PC-3 (cell line): ENCODE measurements around the gene OR4D1. TPM values are rescaled to one million over a fixed set of nuclear protein-coding genes. Genes with fewer than 3 reads are reported as not detected.

ENCODE experiments used
- ATAC-seq: fragments of 200-7000 bp; cut with Tn5 transposase; 2 replicates; pipeline ENCODE4 v1.9.1; 2020; ENCODE audit warnings: mild to moderate bottlenecking, moderate library complexity
- BruUV-seq: library from RNA; stranded (reverse); fragments of 400-500 nt; replicated peaks from 2 replicates; lab custom pipeline; 2021; lab: Mats Ljungman, UMichigan
- CTCF ChIA-PET: fragments of 300-600 bp; sonication (Branson Sonifier 250); formaldehyde crosslinking; loops from one replicate; lab custom pipeline; 2022; ENCODE audit warnings: antibody characterized with exemption; lab: Charles Lee
- POLR2A ChIA-PET: fragments of 300-600 bp; sonication (Branson Sonifier 250); formaldehyde crosslinking; loops from one replicate; lab custom pipeline; 2022; ENCODE audit warnings: antibody characterized with exemption; ENCODE audit not compliant: unreplicated experiment; lab: Charles Lee
- DNase-seq: peaks from one replicate; pipeline ENCODE4 v3.0.0-alpha.2; 2015
- H2AFZ ChIP-seq: fragments of 300-600 bp; sonication (generic); 2 replicates; pipeline ENCODE4 v1.6.0; 2016; ENCODE audit warnings: antibody characterized with exemption, low read length
- H3F3A ChIP-seq: fragments of 300-600 bp; sonication (generic); one replicate; pipeline ENCODE4 v1.6.0; 2017; ENCODE audit warnings: antibody characterized with exemption, low read length, control low read depth, mild to moderate bottlenecking; ENCODE audit not compliant: unreplicated experiment
- H3K27ac ChIP-seq: fragments of 300-600 bp; sonication (generic); 2 replicates; pipeline ENCODE4 v1.5.1; 2016; ENCODE audit warnings: mild to moderate bottlenecking, low read length
- H3K27me3 ChIP-seq: fragments of 300-600 bp; sonication (generic); 2 replicates; pipeline ENCODE4 v1.6.1; 2016; ENCODE audit warnings: low read length, mixed read lengths
- H3K36me3 ChIP-seq: fragments of 300-600 bp; sonication (generic); 2 replicates; pipeline ENCODE4 v1.6.1; 2016; ENCODE audit warnings: low read depth, mixed run types, low read length, mixed read lengths
- H3K4me1 ChIP-seq: fragments of 300-600 bp; sonication (generic); 2 replicates; pipeline ENCODE4 v1.5.1; 2016; ENCODE audit warnings: low read length; ENCODE audit not compliant: insufficient read depth
- H3K4me2 ChIP-seq: fragments of 300-600 bp; sonication (generic); 2 replicates; pipeline ENCODE4 v1.6.0; 2016; ENCODE audit warnings: low read length
- H3K4me3 ChIP-seq: fragments of 300-600 bp; sonication (generic); 2 replicates; pipeline ENCODE4 v1.5.1; 2016; ENCODE audit warnings: mild to moderate bottlenecking, low read length, mixed read lengths
- H3K79me2 ChIP-seq: fragments of 300-600 bp; sonication (generic); 2 replicates; pipeline ENCODE4 v1.6.1; 2017; ENCODE audit warnings: low read length, mixed read lengths
- H3K9ac ChIP-seq: fragments of 300-600 bp; sonication (generic); 2 replicates; pipeline ENCODE4 v1.6.0; 2016; ENCODE audit warnings: mild to moderate bottlenecking, low read length
- H3K9me2 ChIP-seq: fragments of 300-600 bp; sonication (generic); replicated peaks from 2 replicates; pipeline ENCODE4 v1.6.1; 2016; ENCODE audit warnings: mixed run types, low read length, mixed read lengths
- H3K9me3 ChIP-seq: fragments of 300-600 bp; sonication (generic); 2 replicates; pipeline ENCODE4 v1.6.1; 2016; ENCODE audit warnings: low read length, mixed read lengths
- H4K20me1 ChIP-seq: fragments of 300-600 bp; sonication (generic); 2 replicates; pipeline ENCODE4 v1.6.1; 2016; ENCODE audit warnings: low read length, mixed read lengths
- EZH2 ChIP-seq: fragments of 300-600 bp; sonication (generic); IDR thresholded peaks from one replicate; pipeline ENCODE4 v1.6.1; 2017; ENCODE audit warnings: antibody characterized with exemption, mild to moderate bottlenecking, low read length; ENCODE audit not compliant: unreplicated experiment
- EZH2phosphoT487 ChIP-seq: fragments of 300-600 bp; sonication (generic); IDR thresholded peaks from 2 replicates; pipeline ENCODE4 v1.6.1; 2018; ENCODE audit warnings: mild to moderate bottlenecking, antibody characterized with exemption, low read length, borderline replicate concordance
- intact Hi-C: fragments of 100-400 bp; cut with micrococcal nuclease; formaldehyde crosslinking; loops from 2 replicates; pipeline ENCODE4 v1.9.0; 2023
- total RNA-seq: library from RNA; depleted of rRNA; stranded (reverse); fragments of >200 nt; gene quantifications from 2 replicates; pipeline ENCODE4 v1.2.3, GENCODE V29; 2014
- TF ChIP-seq, protein P1 (sequence below): fragments of 300-600 bp; sonication (generic); conservative IDR thresholded peaks from 2 replicates; pipeline ENCODE4 v1.5.1; 2017; ENCODE audit warnings: antibody characterized with exemption, low read depth, mild to moderate bottlenecking, low read length

OR4D1 gene
- total RNA-seq, 1 experiment from 2014 or later = not detected

DNA sequence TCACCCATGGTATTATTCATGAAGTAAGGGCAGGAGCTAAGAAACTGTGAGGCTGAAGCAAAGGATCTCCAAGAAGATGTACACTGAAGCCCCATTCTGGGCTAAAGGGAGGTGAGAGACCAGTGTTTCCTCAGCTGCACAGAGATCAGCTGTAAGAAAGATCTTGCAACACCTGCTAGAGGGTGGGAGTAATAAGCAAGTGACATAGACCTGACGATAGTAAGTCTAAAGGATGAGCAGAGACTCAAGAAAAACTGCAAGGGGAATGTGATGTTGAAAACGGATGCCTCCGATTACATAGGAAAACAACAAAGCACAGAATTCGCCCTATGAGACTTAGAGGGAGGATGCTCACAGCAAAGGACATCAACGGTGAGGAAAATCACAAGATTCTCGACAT lies 18.5 kb downstream of the OR4D1 start, which contains the start of gene OR4D2:
Gene OR4D2, plus strand, starts transcription at position 301 of the 400 bp plus-strand sequence. CDS start 2,674 bp downstream, outside the sequence.
- no peaks in the 10 kb centered on the region for H3K79me2 ChIP-seq
- H3K4me2 ChIP-seq = no peak within 1 kb of the TSS
- H3K9me2 ChIP-seq = no peaks in the 10 kb centered on the region
- H3K27me3 ChIP-seq = peaks cover 82% of the 10 kb centered on the region
- no peaks in the 10 kb centered on the region for H3F3A ChIP-seq
- no peak within 1 kb of the TSS for H3K4me3 ChIP-seq
- H3K4me1 ChIP-seq = no peaks in the 10 kb centered on the region
- H2AFZ ChIP-seq = no peak within 1 kb of the TSS
- H3K36me3 ChIP-seq = no peaks in the 10 kb centered on the region
- ATAC-seq = no peak
- BruUV-seq = no TSS peak
- H3K9me3 ChIP-seq = no peaks in the 10 kb centered on the region
- ChIA-PET POLR2A (no interaction called here), CTCF (no interaction called here)
- no peak within 1 kb of the TSS for H3K9ac ChIP-seq
- TF ChIP-seq EZH2 (no peak), EZH2phosphoT487 (no peak)
- TF ChIP-seq, protein P1, sequence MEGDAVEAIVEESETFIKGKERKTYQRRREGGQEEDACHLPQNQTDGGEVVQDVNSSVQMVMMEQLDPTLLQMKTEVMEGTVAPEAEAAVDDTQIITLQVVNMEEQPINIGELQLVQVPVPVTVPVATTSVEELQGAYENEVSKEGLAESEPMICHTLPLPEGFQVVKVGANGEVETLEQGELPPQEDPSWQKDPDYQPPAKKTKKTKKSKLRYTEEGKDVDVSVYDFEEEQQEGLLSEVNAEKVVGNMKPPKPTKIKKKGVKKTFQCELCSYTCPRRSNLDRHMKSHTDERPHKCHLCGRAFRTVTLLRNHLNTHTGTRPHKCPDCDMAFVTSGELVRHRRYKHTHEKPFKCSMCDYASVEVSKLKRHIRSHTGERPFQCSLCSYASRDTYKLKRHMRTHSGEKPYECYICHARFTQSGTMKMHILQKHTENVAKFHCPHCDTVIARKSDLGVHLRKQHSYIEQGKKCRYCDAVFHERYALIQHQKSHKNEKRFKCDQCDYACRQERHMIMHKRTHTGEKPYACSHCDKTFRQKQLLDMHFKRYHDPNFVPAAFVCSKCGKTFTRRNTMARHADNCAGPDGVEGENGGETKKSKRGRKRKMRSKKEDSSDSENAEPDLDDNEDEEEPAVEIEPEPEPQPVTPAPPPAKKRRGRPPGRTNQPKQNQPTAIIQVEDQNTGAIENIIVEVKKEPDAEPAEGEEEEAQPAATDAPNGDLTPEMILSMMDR = no peak
- no peak for DNase-seq
- H4K20me1 ChIP-seq = no peaks in the 10 kb centered on the region
- no peak within 1 kb of the TSS for H3K27ac ChIP-seq
- intact Hi-C loops = no loop called here

DNA sequence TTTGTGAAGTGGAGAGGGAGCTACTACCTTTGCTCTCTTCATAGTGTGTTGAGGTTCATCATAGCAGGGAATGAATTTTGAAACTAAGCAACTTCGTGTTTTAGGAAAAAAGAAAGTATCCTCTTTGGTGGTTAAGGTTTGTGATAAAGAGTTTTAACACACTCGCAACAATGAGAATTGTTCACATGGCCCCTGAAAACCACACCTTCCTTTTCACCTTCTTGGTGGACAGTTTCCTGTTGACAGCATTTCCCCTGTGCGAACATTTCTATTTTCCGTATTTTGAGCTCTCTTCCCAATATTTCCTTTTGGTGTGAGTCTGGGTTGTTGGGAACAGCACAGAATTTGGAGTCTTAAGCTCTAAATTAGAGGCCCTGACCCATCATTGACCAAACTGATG lies 22.4 kb downstream of the OR4D1 start:
- Histone ChIP-seq H2AFZ (no peak overlapping the region), H4K20me1 (no peaks in the 10 kb centered on the region), H3K9me2 (no peaks in the 10 kb centered on the region), H3K27me3 (peaks cover 61% of the 10 kb centered on the region), H3K79me2 (no peaks in the 10 kb centered on the region), H3K4me1 (no peaks in the 10 kb centered on the region), H3K9me3 (no peaks in the 10 kb centered on the region), H3F3A (no peaks in the 10 kb centered on the region), H3K4me3 (no peak overlapping the region), H3K27ac (no peak overlapping the region), H3K36me3 (no peaks in the 10 kb centered on the region), H3K9ac (no peak overlapping the region), H3K4me2 (no peak overlapping the region)
- intact Hi-C loops = no loop called here
- POLR2A ChIA-PET = no interaction called here
- CTCF ChIA-PET = no interaction called here
- ATAC-seq = no peak
- DNase-seq = no peak
- BruUV-seq = no TSS peak
- TF ChIP-seq EZH2 = no peak
- TF ChIP-seq, protein P1 = no peak
- no peak for TF ChIP-seq EZH2phosphoT487

DNA sequence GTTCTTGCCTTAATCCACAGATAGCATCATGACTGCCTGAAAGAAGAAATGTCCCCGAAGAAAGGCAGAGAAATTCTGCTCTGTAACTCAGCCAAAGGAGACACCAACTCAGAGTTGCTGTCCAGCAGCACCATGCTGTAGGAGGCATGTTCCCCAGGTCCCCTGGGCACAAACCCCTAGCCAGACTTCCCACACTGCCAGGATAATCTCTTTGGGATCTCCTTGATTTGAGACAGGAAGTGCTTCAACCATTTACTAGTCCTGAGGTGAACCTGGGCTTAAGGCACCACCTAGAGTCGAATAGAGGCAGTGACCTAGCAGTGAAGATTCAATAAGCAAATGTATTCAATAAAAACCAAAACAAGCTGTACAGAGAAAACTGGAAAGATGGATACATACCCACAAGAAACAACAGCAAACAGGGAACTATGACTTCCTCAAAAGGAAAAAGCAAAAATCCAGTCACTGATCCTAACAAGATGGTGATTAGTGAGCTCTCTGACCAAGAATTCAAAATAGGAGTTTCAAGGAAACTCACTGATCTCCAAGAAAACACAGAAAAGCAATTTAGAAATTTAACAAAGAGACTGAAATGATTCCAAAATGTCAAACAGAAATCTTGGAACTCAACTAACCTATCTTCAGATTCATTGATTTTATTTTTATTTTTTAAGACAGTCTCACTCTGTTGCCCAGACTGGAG lies 24.3 kb downstream of the OR4D1 start:
- H3K4me2 ChIP-seq = no peak overlapping the region
- H3K9me3 ChIP-seq = no peaks in the 10 kb centered on the region
- H2AFZ ChIP-seq = no peak overlapping the region
- H3K36me3 ChIP-seq = no peaks in the 10 kb centered on the region
- peak; percentile 75 for DNase-seq
- H3K27me3 ChIP-seq = peaks cover 48% of the 10 kb centered on the region
- peak; percentile 90 for ATAC-seq
- H3F3A ChIP-seq = no peaks in the 10 kb centered on the region
- POLR2A ChIA-PET = no interaction called here
- H3K27ac ChIP-seq = no peak overlapping the region
- CTCF ChIA-PET = interaction anchor here (0.6 to 1.0 kb wide), 5 partner anchors 12 to 187 kb away, joined by 3 to 8 read pairs (median 3); no protein-coding TSS in a partner anchor
- no peak overlapping the region for H3K4me3 ChIP-seq
- intact Hi-C loops = loop anchor here (1.0 kb wide), 1 partner anchor 50 kb away; no protein-coding TSS in a partner anchor
- no peaks in the 10 kb centered on the region for H3K79me2 ChIP-seq
- TF ChIP-seq EZH2phosphoT487 = no peak
- TF ChIP-seq, protein P1 = peak; percentile 85
- no peak for TF ChIP-seq EZH2
- no peaks in the 10 kb centered on the region for H3K9me2 ChIP-seq
- no peak overlapping the region for H3K9ac ChIP-seq
- no TSS peak for BruUV-seq
- no peaks in the 10 kb centered on the region for H3K4me1 ChIP-seq
- H4K20me1 ChIP-seq = no peaks in the 10 kb centered on the region
